WTC11 (cell line): Measurements from ENCODE around the gene KSR2. TPM values are rescaled to one million over a fixed set of nuclear protein-coding genes. Genes with fewer than 3 reads are reported as not detected.

Experiments used
- ATAC-seq: fragments of 200-7000 bp; cut with Tn5 transposase; 2 replicates; pipeline ENCODE4 v1.10.0; 2021; ENCODE audit warnings: mild to moderate bottlenecking, moderate library complexity
- CTCF ChIA-PET: fragments of 300-600 bp; sonication (Branson Sonifier 250); formaldehyde crosslinking; loops from one replicate; lab custom pipeline; 2021; ENCODE audit warnings: antibody characterized with exemption; lab: Charles Lee
- POLR2A ChIA-PET: fragments of 350-600 bp; sonication (Branson Sonifier 250); formaldehyde crosslinking; loops from one replicate; lab custom pipeline; 2021; ENCODE audit warnings: antibody characterized with exemption; lab: Charles Lee
- DNase-seq: peaks from one replicate; pipeline ENCODE4 v3.0.0; 2021; ENCODE audit warnings: low spot score
- H3K27ac Mint-ChIP-seq: 2 replicates; pipeline ENCODE4 v1.8.0; 2021; ENCODE audit warnings: mixed read lengths
- H3K27me3 Mint-ChIP-seq: 2 replicates; pipeline ENCODE4 v1.8.0; 2021; ENCODE audit warnings: low read depth, mild to moderate bottlenecking, moderate library complexity, mixed read lengths
- H3K36me3 Mint-ChIP-seq: 2 replicates; pipeline ENCODE4 v1.8.0; 2021; ENCODE audit warnings: mixed read lengths
- H3K4me1 Mint-ChIP-seq: 2 replicates; pipeline ENCODE4 v1.8.0; 2022; ENCODE audit warnings: mixed read lengths
- H3K4me3 Mint-ChIP-seq: 2 replicates; pipeline ENCODE4 v1.8.0; 2021; ENCODE audit warnings: mild to moderate bottlenecking, moderate library complexity, mixed read lengths
- H3K9me3 Mint-ChIP-seq: 2 replicates; pipeline ENCODE4 v1.8.0; 2021; ENCODE audit warnings: mixed read lengths
- AFF4 ChIP-seq: sonication (generic); formaldehyde crosslinking; IDR thresholded peaks from 2 replicates; pipeline ENCODE4 v1.8.1; 2023; ENCODE audit warnings: mild to moderate bottlenecking, missing genetic modification reagents, borderline replicate concordance
- ATF3 ChIP-seq: sonication (generic); formaldehyde crosslinking; conservative IDR thresholded peaks from 2 replicates; pipeline ENCODE4 v1.8.1; 2022; ENCODE audit warnings: mild to moderate bottlenecking, missing genetic modification reagents
- CBFB ChIP-seq: sonication (generic); formaldehyde crosslinking; IDR thresholded peaks from 2 replicates; pipeline ENCODE4 v1.8.1; 2022; ENCODE audit warnings: mild to moderate bottlenecking, low read depth, missing genetic modification reagents
- CDX4 ChIP-seq: fragments of 250-450 bp; sonication (Bioruptor Pico); IDR thresholded peaks from 2 replicates; pipeline ENCODE4 v1.9.0; 2021; ENCODE audit warnings: moderate library complexity, mild to moderate bottlenecking, inconsistent platforms, borderline replicate concordance
- CTCF ChIP-seq: fragments of 200-600 bp; IDR thresholded peaks from 2 replicates; pipeline ENCODE4 v1.8.0; 2022; ENCODE audit warnings: antibody characterized with exemption
- E2F4 ChIP-seq: sonication (generic); formaldehyde crosslinking; IDR thresholded peaks from 2 replicates; pipeline ENCODE4 v1.8.1; 2022; ENCODE audit warnings: low read depth, mild to moderate bottlenecking, moderate library complexity, missing genetic modification reagents, borderline replicate concordance
- FOXJ3 ChIP-seq: sonication (generic); formaldehyde crosslinking; IDR thresholded peaks from 2 replicates; pipeline ENCODE4 v1.9.0; 2021; ENCODE audit warnings: missing genetic modification reagents, mild to moderate bottlenecking, borderline replicate concordance
- FOXP1 ChIP-seq: sonication (generic); formaldehyde crosslinking; IDR thresholded peaks from 2 replicates; pipeline ENCODE4 v1.8.0; 2022; ENCODE audit warnings: missing genetic modification reagents, mild to moderate bottlenecking, moderate library complexity, borderline replicate concordance
- GTF2I ChIP-seq: fragments of 250-450 bp; sonication (Bioruptor Pico); conservative IDR thresholded peaks from 2 replicates; pipeline ENCODE4 v1.4.0; 2021; ENCODE audit warnings: mild to moderate bottlenecking
- IRF1 ChIP-seq: sonication (generic); formaldehyde crosslinking; IDR thresholded peaks from 2 replicates; pipeline ENCODE4 v1.8.0; 2023; ENCODE audit warnings: missing genetic modification reagents
- RELA ChIP-seq: sonication (generic); formaldehyde crosslinking; IDR thresholded peaks from 2 replicates; pipeline ENCODE4 v1.8.1; 2022; ENCODE audit warnings: missing genetic modification reagents, mild to moderate bottlenecking, borderline replicate concordance
- SMAD3 ChIP-seq: sonication (generic); formaldehyde crosslinking; IDR thresholded peaks from 2 replicates; pipeline ENCODE4 v1.8.0; 2022; ENCODE audit warnings: missing genetic modification reagents, mild to moderate bottlenecking, borderline replicate concordance
- SMAD4 ChIP-seq: sonication (generic); formaldehyde crosslinking; IDR thresholded peaks from 2 replicates; pipeline ENCODE4 v1.8.0; 2022; ENCODE audit warnings: mild to moderate bottlenecking, missing genetic modification reagents
- USF1 ChIP-seq: sonication (generic); formaldehyde crosslinking; IDR thresholded peaks from 2 replicates; pipeline ENCODE4 v1.8.0; 2022; ENCODE audit warnings: mild to moderate bottlenecking, missing genetic modification reagents
- ZNF232 ChIP-seq: sonication (generic); formaldehyde crosslinking; IDR thresholded peaks from 2 replicates; pipeline ENCODE4 v1.8.0; 2022; ENCODE audit warnings: mild to moderate bottlenecking, missing genetic modification reagents
- ZNF263 ChIP-seq: sonication (generic); formaldehyde crosslinking; IDR thresholded peaks from 2 replicates; pipeline ENCODE4 v1.8.1; 2022; ENCODE audit warnings: low read depth, mild to moderate bottlenecking, moderate library complexity, missing genetic modification reagents
- total RNA-seq: library from RNA; stranded (reverse); gene quantifications from 3 replicates; pipeline ENCODE4 v1.2.3, GENCODE V29; 2021
- TF ChIP-seq, protein P1 (sequence below): fragments of 250-450 bp; sonication (Bioruptor Pico); IDR thresholded peaks from 2 replicates; pipeline ENCODE4 v2.1.2; 2022; ENCODE audit warnings: mild to moderate bottlenecking, moderate library complexity

KSR2 gene
- total RNA-seq, 1 experiment from 2014 or later: 2.4 TPM

- TF ChIP-seq CTCF: no peak
- TF ChIP-seq FOXJ3: no peak
- TF ChIP-seq CBFB (CRISPR knock-in tag): no peak
- no peak for TF ChIP-seq ZNF232 (CRISPR knock-in tag)
- TF ChIP-seq RELA (CRISPR knock-in tag): no peak
- TF ChIP-seq FOXP1 (CRISPR knock-in tag): no peak
- TF ChIP-seq AFF4: no peak
- TF ChIP-seq SMAD4: no peak
- no peak for TF ChIP-seq ATF3
- no peak for TF ChIP-seq GTF2I (CRISPR knock-in tag)
- TF ChIP-seq, protein P1, sequence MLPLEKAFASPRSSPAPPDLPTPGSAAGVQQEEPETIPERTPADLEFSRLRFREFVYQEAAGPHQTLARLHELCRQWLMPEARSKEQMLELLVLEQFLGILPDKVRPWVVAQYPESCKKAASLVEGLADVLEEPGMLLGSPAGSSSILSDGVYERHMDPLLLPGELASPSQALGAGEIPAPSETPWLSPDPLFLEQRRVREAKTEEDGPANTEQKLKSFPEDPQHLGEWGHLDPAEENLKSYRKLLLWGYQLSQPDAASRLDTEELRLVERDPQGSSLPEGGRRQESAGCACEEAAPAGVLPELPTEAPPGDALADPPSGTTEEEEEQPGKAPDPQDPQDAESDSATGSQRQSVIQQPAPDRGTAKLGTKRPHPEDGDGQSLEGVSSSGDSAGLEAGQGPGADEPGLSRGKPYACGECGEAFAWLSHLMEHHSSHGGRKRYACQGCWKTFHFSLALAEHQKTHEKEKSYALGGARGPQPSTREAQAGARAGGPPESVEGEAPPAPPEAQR (CRISPR knock-in tag): no peak
- TF ChIP-seq IRF1: no peak
These were observed 310.6 kb downstream of the KSR2 start (continued) for GRCh38 chr12:117658226-117658625.

GRCh38 chr12:117649796-117650195, 319.0 kb downstream of the KSR2 start:
- Mint-ChIP-seq H3K36me3 (peaks cover 10% of the 10 kb centered on the region), H3K27me3 (no peaks in the 10 kb centered on the region), H3K9me3 (peaks cover 44% of the 10 kb centered on the region), H3K27ac (no peak overlapping the region), H3K4me1 (peaks cover 9% of the 10 kb centered on the region), H3K4me3 (no peak overlapping the region)
- CTCF ChIA-PET: no interaction called here
- no peak for TF ChIP-seq GTF2I (CRISPR knock-in tag)
- no peak for TF ChIP-seq SMAD4
- no peak for TF ChIP-seq SMAD3 (CRISPR knock-in tag)
- no peak for TF ChIP-seq USF1 (CRISPR knock-in tag)
- no peak for TF ChIP-seq ZNF263
- TF ChIP-seq CDX4 (CRISPR knock-in tag): no peak
- no peak for TF ChIP-seq E2F4 (CRISPR knock-in tag)
- ATAC-seq (no peak), DNase-seq (no peak)
- POLR2A ChIA-PET: no interaction called here
